HG03066 (cell line): Measurements from ENCODE around the gene ASS1.

Source experiments
- ATAC-seq: cut with Tn5 transposase; IDR thresholded peaks from one replicate; pipeline ENCODE4 v1.9.1; 2021; ENCODE audit warnings: low read depth; ENCODE audit not compliant: unreplicated experiment

ASS1 gene

DNA sequence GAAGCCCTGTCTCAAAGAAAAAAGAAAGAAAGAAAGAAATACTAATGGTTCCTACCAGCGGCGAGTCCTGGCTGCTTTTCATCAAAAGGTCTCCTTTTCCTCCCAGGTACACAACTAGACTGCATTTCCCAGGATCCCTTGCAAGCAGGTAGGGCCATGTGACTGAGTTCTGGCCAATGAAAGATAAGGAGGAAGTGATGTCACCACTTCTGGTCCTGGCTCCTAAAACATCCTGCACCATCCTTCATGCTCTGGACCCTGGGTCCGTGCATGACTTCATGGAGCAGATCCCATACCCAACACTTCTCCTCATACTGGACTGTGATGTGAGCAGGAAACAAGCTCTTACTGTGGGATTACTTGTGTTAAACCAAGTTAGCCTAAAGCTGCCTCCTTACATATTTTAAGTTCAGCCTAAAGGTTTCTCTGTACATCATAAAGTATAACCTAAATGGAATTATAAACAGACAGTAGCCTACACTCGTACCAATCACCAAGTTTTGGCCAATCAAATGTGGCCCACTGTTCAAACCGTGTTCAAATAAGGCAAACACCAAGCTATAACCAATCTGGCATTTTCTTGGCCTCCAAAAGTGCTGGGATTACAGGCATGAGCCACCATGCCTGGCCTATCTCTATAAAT, 104.5 kb downstream of the ASS1 start:
- ATAC-seq = no peak
